ENCODE data around the gene MED22.
"Not testable (repeated sequence)": the region's sequence is repeated elsewhere in the genome, so short reads cannot be mapped to it uniquely, and the experiment has no call there.

The MED22 gene

GRCh38 chr9:133379153-133380086 is 31.5 kb upstream of the MED22 start:
- no peaks in the 10 kb centered on the region for H3K4me1 ChIP-seq (ENCODE audit: low read length)
- no peak overlapping the region for H3K27ac ChIP-seq (ENCODE audit: low read length)
- peaks cover 29% of the 10 kb centered on the region for H3K27me3 ChIP-seq (replicated peaks; ENCODE audit: insufficient read depth, low read length)
- no peak for DNase-seq
- H2AFZ ChIP-seq (ENCODE audit: low read length), result no peak overlapping the region
- no peak overlapping the region for H3K4me2 ChIP-seq (ENCODE audit: low read depth, low read length)
- no peak for TF ChIP-seq EZH2 (optimal IDR thresholded peaks at IDR 0.05; ENCODE audit: low read depth, low read length)
- no peak for TF ChIP-seq CTCF (IDR thresholded peaks at IDR 0.05; ENCODE audit: low read length)
- TF ChIP-seq EZH2phosphoT487 (IDR thresholded peaks at IDR 0.05; ENCODE audit: low read length), result no peak
- H3K9me3 ChIP-seq (replicated peaks; ENCODE audit: insufficient read depth, low read length), result no peaks in the 10 kb centered on the region
- no peak overlapping the region for H3K9ac ChIP-seq (ENCODE audit: low read length)
- H4K20me1 ChIP-seq (ENCODE audit: insufficient read depth, low read length), result no peaks in the 10 kb centered on the region
- no peak overlapping the region for H3K4me3 ChIP-seq (ENCODE audit: low read length)
- H3K36me3 ChIP-seq (replicated peaks; ENCODE audit: insufficient read depth, low read length), result no peaks in the 10 kb centered on the region
- H3K9me2 ChIP-seq (replicated peaks; ENCODE audit: insufficient read depth, low read length), result no peaks in the 10 kb centered on the region
- H3K79me2 ChIP-seq (ENCODE audit: low read length), result peaks cover 13% of the 10 kb centered on the region
- no peaks in the 10 kb centered on the region for H3F3A ChIP-seq (ENCODE audit: insufficient read depth, low read length)

GRCh38 chr9:133378408-133378962 is 30.6 kb upstream of the MED22 start:
- H3K9ac ChIP-seq (ENCODE audit: low read length), result no peak overlapping the region
- H4K20me1 ChIP-seq (ENCODE audit: insufficient read depth, low read length), result no peaks in the 10 kb centered on the region
- TF ChIP-seq EZH2 (optimal IDR thresholded peaks at IDR 0.05; ENCODE audit: low read depth, low read length) (no peak), CTCF (IDR thresholded peaks at IDR 0.05; ENCODE audit: low read length) (no peak), EZH2phosphoT487 (IDR thresholded peaks at IDR 0.05; ENCODE audit: low read length) (no peak)
- no peak overlapping the region for H3K4me2 ChIP-seq (ENCODE audit: low read depth, low read length)
- H3K9me2 ChIP-seq (replicated peaks; ENCODE audit: insufficient read depth, low read length), result no peaks in the 10 kb centered on the region
- peaks cover 22% of the 10 kb centered on the region for H3K79me2 ChIP-seq (ENCODE audit: low read length)
- no peak overlapping the region for H3K27ac ChIP-seq (ENCODE audit: low read length)
- no peak for DNase-seq
- H3K4me3 ChIP-seq (ENCODE audit: low read length), result no peak overlapping the region
- no peaks in the 10 kb centered on the region for H3K4me1 ChIP-seq (ENCODE audit: low read length)
- peaks cover 29% of the 10 kb centered on the region for H3K27me3 ChIP-seq (replicated peaks; ENCODE audit: insufficient read depth, low read length)
- no peak overlapping the region for H2AFZ ChIP-seq (ENCODE audit: low read length)
- H3K9me3 ChIP-seq (replicated peaks; ENCODE audit: insufficient read depth, low read length), result no peaks in the 10 kb centered on the region
- no peaks in the 10 kb centered on the region for H3K36me3 ChIP-seq (replicated peaks; ENCODE audit: insufficient read depth, low read length)
- no peaks in the 10 kb centered on the region for H3F3A ChIP-seq (ENCODE audit: insufficient read depth, low read length)

DNA sequence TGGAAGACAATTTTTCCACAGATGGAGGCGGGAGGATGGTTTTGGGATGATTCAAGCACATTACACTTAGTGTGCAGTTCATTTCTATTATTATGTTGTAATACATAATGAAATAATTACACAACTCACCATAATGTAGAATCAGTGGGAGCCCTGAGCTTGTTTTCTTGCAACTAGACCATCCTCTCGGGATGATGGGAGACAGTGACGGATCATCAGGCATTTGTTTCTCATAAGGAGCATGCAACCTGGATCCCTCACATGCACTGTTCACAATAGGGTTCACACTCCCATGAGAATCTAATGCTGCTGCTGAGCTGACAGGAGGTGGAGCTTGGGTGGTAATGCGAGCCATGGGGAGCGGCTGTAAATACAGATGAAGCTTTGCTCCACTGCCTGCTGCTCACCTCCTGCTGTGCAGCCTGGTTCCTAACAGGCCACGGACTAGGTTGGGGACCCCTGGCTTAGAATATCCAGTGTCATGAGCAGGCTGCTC is 29.8 kb upstream of the MED22 start:
- no peak overlapping the region for H3K4me2 ChIP-seq (ENCODE audit: low read depth, low read length)
- no peak for DNase-seq
- peaks cover 29% of the 10 kb centered on the region for H3K79me2 ChIP-seq (ENCODE audit: low read length)
- H3K27me3 ChIP-seq (replicated peaks; ENCODE audit: insufficient read depth, low read length), result peaks cover 29% of the 10 kb centered on the region
- no peaks in the 10 kb centered on the region for H3K9me2 ChIP-seq (replicated peaks; ENCODE audit: insufficient read depth, low read length)
- H3K4me3 ChIP-seq (ENCODE audit: low read length), result no peak overlapping the region
- no peak for TF ChIP-seq EZH2phosphoT487 (IDR thresholded peaks at IDR 0.05; ENCODE audit: low read length)
- no peak for TF ChIP-seq EZH2 (optimal IDR thresholded peaks at IDR 0.05; ENCODE audit: low read depth, low read length)
- no peak for TF ChIP-seq CTCF (IDR thresholded peaks at IDR 0.05; ENCODE audit: low read length)
- no peak overlapping the region for H2AFZ ChIP-seq (ENCODE audit: low read length)
- no peaks in the 10 kb centered on the region; the same call in 1 of the 2 replicates for H3K36me3 ChIP-seq (replicated peaks; ENCODE audit: insufficient read depth, low read length)
- no peak overlapping the region for H3K27ac ChIP-seq (ENCODE audit: low read length)
- H4K20me1 ChIP-seq (ENCODE audit: insufficient read depth, low read length), result peaks cover 3% of the 10 kb centered on the region; the same call in 1 of the 2 replicates
- H3K9ac ChIP-seq (ENCODE audit: low read length), result no peak overlapping the region
- no peaks in the 10 kb centered on the region for H3K4me1 ChIP-seq (ENCODE audit: low read length)
- no peaks in the 10 kb centered on the region for H3F3A ChIP-seq (ENCODE audit: insufficient read depth, low read length)
- no peaks in the 10 kb centered on the region for H3K9me3 ChIP-seq (replicated peaks; ENCODE audit: insufficient read depth, low read length)

- not testable (repeated sequence) for H2AFZ ChIP-seq (ENCODE audit: low read length); H3K4me2 ChIP-seq (ENCODE audit: low read depth, low read length); H3K9ac ChIP-seq (ENCODE audit: low read length)
These were observed 29.3 kb upstream of the MED22 start for GRCh38 chr9:133377280-133377679.

More at GRCh38 chr9:133377280-133377679, 29.3 kb upstream of the MED22 start:
- H4K20me1 ChIP-seq (ENCODE audit: insufficient read depth, low read length); H3K27ac ChIP-seq (ENCODE audit: low read length); H3K4me3 ChIP-seq (ENCODE audit: low read length); H3K4me1 ChIP-seq (ENCODE audit: low read length); H3F3A ChIP-seq (ENCODE audit: insufficient read depth, low read length); H3K36me3 ChIP-seq (replicated peaks; ENCODE audit: insufficient read depth, low read length); H3K9me2 ChIP-seq (replicated peaks; ENCODE audit: insufficient read depth, low read length); H3K9me3 ChIP-seq (replicated peaks; ENCODE audit: insufficient read depth, low read length); DNase-seq: not testable (repeated sequence)
- H3K27me3 ChIP-seq (replicated peaks; ENCODE audit: insufficient read depth, low read length), result peaks cover 29% of the 10 kb centered on the region
- H3K79me2 ChIP-seq (ENCODE audit: low read length), result peaks cover 34% of the 10 kb centered on the region
